ENCODE results near the gene MEGF9. TPM values are rescaled to one million over a fixed set of nuclear protein-coding genes. Genes with fewer than 3 reads are reported as not detected.

Gene MEGF9
- total RNA-seq, 1 experiment from 2014 or later, result 8.3 TPM

GRCh38 chr9:120736881-120737280 lies 22.6 kb upstream of the MEGF9 start:
- no peak for ATAC-seq
- no peaks in the 10 kb centered on the region for H3K9me3 ChIP-seq (ENCODE audit: control insufficient read depth in 1 of 2, insufficient read depth in 1 of 2, low read depth in 1 of 2, low read length in 2 of 2)
- H3K9me2 ChIP-seq (ENCODE audit: insufficient read depth), result 0 out of 2 replicates have a peak, but pooled peaks cover 7% of the 10 kb centered on the region
- H3K4me2 ChIP-seq (ENCODE audit: low read length), result no peak overlapping the region
- TF ChIP-seq FOSL1 (IDR thresholded peaks at IDR 0.05; ENCODE audit: low read depth) (no peak), CBX3 (IDR thresholded peaks at IDR 0.05; ENCODE audit: low read depth) (no peak), RAD21 (IDR thresholded peaks at IDR 0.05; ENCODE audit: low read depth) (no peak), SIN3A (IDR thresholded peaks at IDR 0.05; ENCODE audit: low read depth) (no peak), EGR1 (IDR thresholded peaks at IDR 0.05; ENCODE audit: low read depth) (no peak), SRF (IDR thresholded peaks at IDR 0.05; ENCODE audit: low read depth) (no peak), EZH2phosphoT487 (IDR thresholded peaks at IDR 0.05; ENCODE audit: borderline replicate concordance) (no peak), CEBPB (IDR thresholded peaks at IDR 0.05; ENCODE audit: low read depth) (no peak), ZFX (IDR thresholded peaks at IDR 0.05) (no peak), POLR2A (IDR thresholded peaks at IDR 0.05; ENCODE audit: borderline replicate concordance, extremely low read depth, insufficient read depth, insufficient read length) (no peak), POLR2AphosphoS5 (IDR thresholded peaks at IDR 0.05; ENCODE audit: low read depth, low read length) (no peak), REST (IDR thresholded peaks at IDR 0.05; ENCODE audit: low read depth) (no peak), ATF3 (IDR thresholded peaks at IDR 0.05) (no peak), MAX (IDR thresholded peaks at IDR 0.05) (no peak)
- TF ChIP-seq, protein P1, sequence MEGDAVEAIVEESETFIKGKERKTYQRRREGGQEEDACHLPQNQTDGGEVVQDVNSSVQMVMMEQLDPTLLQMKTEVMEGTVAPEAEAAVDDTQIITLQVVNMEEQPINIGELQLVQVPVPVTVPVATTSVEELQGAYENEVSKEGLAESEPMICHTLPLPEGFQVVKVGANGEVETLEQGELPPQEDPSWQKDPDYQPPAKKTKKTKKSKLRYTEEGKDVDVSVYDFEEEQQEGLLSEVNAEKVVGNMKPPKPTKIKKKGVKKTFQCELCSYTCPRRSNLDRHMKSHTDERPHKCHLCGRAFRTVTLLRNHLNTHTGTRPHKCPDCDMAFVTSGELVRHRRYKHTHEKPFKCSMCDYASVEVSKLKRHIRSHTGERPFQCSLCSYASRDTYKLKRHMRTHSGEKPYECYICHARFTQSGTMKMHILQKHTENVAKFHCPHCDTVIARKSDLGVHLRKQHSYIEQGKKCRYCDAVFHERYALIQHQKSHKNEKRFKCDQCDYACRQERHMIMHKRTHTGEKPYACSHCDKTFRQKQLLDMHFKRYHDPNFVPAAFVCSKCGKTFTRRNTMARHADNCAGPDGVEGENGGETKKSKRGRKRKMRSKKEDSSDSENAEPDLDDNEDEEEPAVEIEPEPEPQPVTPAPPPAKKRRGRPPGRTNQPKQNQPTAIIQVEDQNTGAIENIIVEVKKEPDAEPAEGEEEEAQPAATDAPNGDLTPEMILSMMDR (IDR thresholded peaks at IDR 0.05 in 2 of 3, conservative IDR thresholded peaks at IDR 0.05 in 1 of 3; ENCODE audit: borderline replicate concordance in 1 of 3, insufficient read depth in 1 of 3, low read depth in 2 of 3, low read length in 2 of 3), result no peak
- TF ChIP-seq, protein P2, sequence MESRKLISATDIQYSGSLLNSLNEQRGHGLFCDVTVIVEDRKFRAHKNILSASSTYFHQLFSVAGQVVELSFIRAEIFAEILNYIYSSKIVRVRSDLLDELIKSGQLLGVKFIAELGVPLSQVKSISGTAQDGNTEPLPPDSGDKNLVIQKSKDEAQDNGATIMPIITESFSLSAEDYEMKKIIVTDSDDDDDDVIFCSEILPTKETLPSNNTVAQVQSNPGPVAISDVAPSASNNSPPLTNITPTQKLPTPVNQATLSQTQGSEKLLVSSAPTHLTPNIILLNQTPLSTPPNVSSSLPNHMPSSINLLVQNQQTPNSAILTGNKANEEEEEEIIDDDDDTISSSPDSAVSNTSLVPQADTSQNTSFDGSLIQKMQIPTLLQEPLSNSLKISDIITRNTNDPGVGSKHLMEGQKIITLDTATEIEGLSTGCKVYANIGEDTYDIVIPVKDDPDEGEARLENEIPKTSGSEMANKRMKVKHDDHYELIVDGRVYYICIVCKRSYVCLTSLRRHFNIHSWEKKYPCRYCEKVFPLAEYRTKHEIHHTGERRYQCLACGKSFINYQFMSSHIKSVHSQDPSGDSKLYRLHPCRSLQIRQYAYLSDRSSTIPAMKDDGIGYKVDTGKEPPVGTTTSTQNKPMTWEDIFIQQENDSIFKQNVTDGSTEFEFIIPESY (IDR thresholded peaks at IDR 0.05; ENCODE audit: extremely low read depth, insufficient replicate concordance, low read length), result no peak
- no peak overlapping the region for H3K4me3 ChIP-seq (replicated peaks in 1 of 2; ENCODE audit: low read depth in 1 of 2, low read length in 2 of 2)
- no peaks in the 10 kb centered on the region for H4K20me1 ChIP-seq (ENCODE audit: insufficient read depth)
- no peak overlapping the region for H3K27ac ChIP-seq (ENCODE audit: low read depth, low read length)
- H3K4me1 ChIP-seq (ENCODE audit: control insufficient read depth in 1 of 2, insufficient read depth in 2 of 2, low read length in 2 of 2), result no peaks in the 10 kb centered on the region
- ChIA-PET RAD21 (ENCODE audit: low non-redundant PET in 1 of 2, low total read pairs in 2 of 2, uncharacterized antibody in 2 of 2, unreplicated experiment in 2 of 2) (no interaction called here), POLR2A (no interaction called here), CTCF (interaction anchor here (0.6 kb wide), 1 partner anchor 157 kb away, joined by 3 read pairs; the partner anchor contains the start of gene CDK5RAP2)
- intact Hi-C loops (cut with micrococcal nuclease), result no loop called here
- no peak overlapping the region for H3K9ac ChIP-seq (ENCODE audit: low read length)
- no peaks in the 10 kb centered on the region for H3K27me3 ChIP-seq (ENCODE audit: insufficient read depth, low read length)
- H3K79me2 ChIP-seq (ENCODE audit: insufficient read depth, low read length), result no peaks in the 10 kb centered on the region
- BruUV-seq (replicated peaks), result no TSS peak
- no peaks in the 10 kb centered on the region for H3K36me3 ChIP-seq (ENCODE audit: control insufficient read depth in 1 of 2, insufficient read depth in 2 of 2, low read length in 2 of 2)
- no peak overlapping the region for H2AFZ ChIP-seq (ENCODE audit: low read depth, low read length, poor library complexity, severe bottlenecking)
- no peak for DNase-seq (ENCODE audit: low read depth, low spot score)
